Colonic mucosa (tissue), 4 donors: ENCODE measurements around the gene ZNF519. TPM values are rescaled to one million over a fixed set of nuclear protein-coding genes. Genes with fewer than 3 reads are reported as not detected.
"Not testable (repeated sequence)": the region's sequence is repeated elsewhere in the genome, so short reads cannot be mapped to it uniquely, and the experiment has no call there.

Experiments used
- DNase-seq: peaks from one replicate; pipeline ENCODE4 v3.0.0-alpha.2; 2020
- H3K27ac ChIP-seq: fragments of 200-600 bp; one replicate; pipeline ENCODE4 v1.8.0; 2021
- H3K27me3 ChIP-seq: fragments of 200-600 bp; one replicate; pipeline ENCODE4 v1.8.0; 2021
- H3K36me3 ChIP-seq: fragments of 200-600 bp; one replicate; pipeline ENCODE4 v1.8.0; 2021
- H3K4me1 ChIP-seq: fragments of 200-600 bp; one replicate; pipeline ENCODE4 v1.8.0; 2021; ENCODE audit warnings: mild to moderate bottlenecking
- H3K4me3 ChIP-seq: fragments of 200-600 bp; one replicate; pipeline ENCODE4 v1.8.0; 2021
- H3K9ac ChIP-seq, 2 donors: one replicate each; pipeline ENCODE4 v1.7.0; 2013; ENCODE audit warnings: control low read depth in 2 of 2, low read depth in 2 of 2, low read length in 2 of 2
- H3K9me3 ChIP-seq: fragments of 200-600 bp; one replicate; pipeline ENCODE4 v1.8.0; 2021
- intact Hi-C: fragments of 100-400 bp; cut with DNase I; formaldehyde crosslinking; loops from one replicate; pipeline ENCODE4 v1.14.1; 2022
- total RNA-seq, 2 donors: library from RNA; stranded (reverse); fragmentation: NEBNext Ultra II Directional in 1 of 2; extraction: Animal tissue kit (Norgen Biotek cat#: 25700) in 1 of 2; gene quantifications; one replicate each; pipeline ENCODE4 v1.2.1, GENCODE V29; 2021
- donor health status: healthy.
- donor health status: DM: no; HTN: no; CAD: no.
- donor health status: DM: no; HTN: no; CAD: no.

ZNF519 gene
- total RNA-seq, 2 donors from 2014 or later, result 2.8 to 8.9 TPM

DNA sequence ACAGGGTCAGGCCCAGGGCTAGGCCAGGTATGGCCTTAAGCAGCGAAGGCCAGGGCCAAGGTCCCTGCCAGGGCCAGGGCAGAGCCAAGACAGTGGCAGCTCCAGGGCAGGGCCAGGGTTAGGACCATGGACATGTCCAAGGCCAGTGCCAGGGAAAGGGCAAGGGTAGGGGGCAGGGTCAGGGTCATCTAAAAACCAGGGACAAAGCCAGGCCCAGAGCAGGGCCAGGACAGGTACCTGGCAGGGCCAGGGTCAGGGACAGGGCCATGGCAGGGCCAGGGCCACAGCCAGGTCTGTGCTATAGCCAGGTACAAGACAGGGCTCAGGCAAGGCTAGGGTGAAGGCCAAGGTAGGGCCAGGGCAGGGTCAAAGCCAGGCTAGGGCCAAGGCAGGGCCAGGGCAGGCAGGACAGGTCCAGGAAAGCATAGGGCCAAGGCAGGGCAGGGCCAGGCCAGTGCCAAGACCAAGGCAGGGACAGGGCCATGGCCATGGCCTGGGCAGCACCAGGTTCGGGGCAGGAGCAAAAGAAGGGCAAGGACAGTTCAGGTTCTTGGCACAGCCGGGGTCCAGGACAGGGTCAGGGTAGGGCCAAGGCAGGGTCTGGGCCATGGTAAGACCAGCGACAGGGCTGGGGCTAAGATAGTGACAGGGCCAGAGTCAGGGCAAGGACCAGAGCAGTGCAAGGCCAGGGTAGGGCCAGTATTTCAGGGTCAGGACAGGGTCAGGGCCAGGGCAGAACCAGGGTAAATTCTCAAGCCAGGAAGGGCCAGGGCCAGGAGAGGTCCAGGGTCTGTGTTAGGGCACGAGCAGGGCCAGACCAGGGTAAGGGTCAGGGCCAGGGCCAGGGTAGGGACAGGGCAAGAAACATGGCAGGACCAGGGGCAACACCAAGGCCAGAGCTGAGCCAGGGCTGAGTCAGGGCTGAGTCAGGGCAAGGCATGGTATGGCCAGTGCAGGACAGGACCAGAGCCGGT, 40.2 kb upstream of the ZNF519 start:
- H3K4me1 ChIP-seq, intact Hi-C loops, H3K27ac ChIP-seq, H3K9me3 ChIP-seq, H3K36me3 ChIP-seq, DNase-seq, H3K9ac ChIP-seq, H3K27me3 ChIP-seq, H3K4me3 ChIP-seq: not testable (repeated sequence)

- H3K36me3 ChIP-seq, H3K9ac ChIP-seq, H3K9me3 ChIP-seq, intact Hi-C loops, H3K4me1 ChIP-seq, H3K27ac ChIP-seq, H3K4me3 ChIP-seq, DNase-seq, H3K27me3 ChIP-seq: not testable (repeated sequence)
Measured at GRCh38 chr18:14171301-14172141, 39.3 kb upstream of the ZNF519 start.

- H3K9ac ChIP-seq, H3K4me3 ChIP-seq, H3K36me3 ChIP-seq, intact Hi-C loops, H3K4me1 ChIP-seq, H3K9me3 ChIP-seq, H3K27ac ChIP-seq, H3K27me3 ChIP-seq: not testable (repeated sequence)
- peak; percentile 53 for DNase-seq
Measured at GRCh38 chr18:14170367-14171036, 38.3 kb upstream of the ZNF519 start.

- DNase-seq, H3K4me3 ChIP-seq: not testable (repeated sequence)
Measured at GRCh38 chr18:14162915-14163314, 30.7 kb upstream of the ZNF519 start.

DNA sequence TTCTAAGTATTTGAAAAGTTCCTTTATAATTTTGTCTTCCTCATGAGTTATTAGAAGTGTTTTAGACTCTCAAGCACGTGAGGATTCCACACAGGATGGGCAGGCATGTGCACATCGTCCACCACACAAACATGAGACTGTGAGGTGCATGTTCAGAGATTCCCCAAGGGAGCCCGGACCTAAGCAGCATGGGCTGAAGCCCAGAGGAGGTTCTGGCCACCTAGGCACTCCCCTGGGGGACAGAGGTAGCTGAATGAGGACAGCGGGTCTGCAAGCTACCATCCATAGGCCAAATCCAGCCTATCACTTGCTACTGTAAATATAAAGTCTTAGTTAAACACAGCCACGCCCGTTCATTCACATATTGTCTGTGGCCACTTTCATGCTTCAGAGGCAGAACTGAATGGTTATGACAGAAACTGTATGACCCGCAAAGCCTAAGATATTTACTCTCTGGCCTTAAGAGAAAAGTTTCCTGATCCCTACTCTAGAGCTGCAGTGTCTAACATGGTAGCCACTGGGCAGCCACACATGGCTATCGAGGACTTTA, 19.4 kb upstream of the ZNF519 start:
- H3K27ac ChIP-seq, H3K4me3 ChIP-seq, DNase-seq, H3K9ac ChIP-seq, intact Hi-C loops, H3K4me1 ChIP-seq, H3K27me3 ChIP-seq, H3K36me3 ChIP-seq, H3K9me3 ChIP-seq: not testable (repeated sequence)

More at GRCh38 chr18:14162915-14163314, 30.7 kb upstream of the ZNF519 start:
- H3K4me1 ChIP-seq, H3K36me3 ChIP-seq, H3K27me3 ChIP-seq, H3K9ac ChIP-seq, H3K9me3 ChIP-seq, intact Hi-C loops, H3K27ac ChIP-seq: not testable (repeated sequence)

- H3K27me3 ChIP-seq, H3K9me3 ChIP-seq, H3K9ac ChIP-seq, intact Hi-C loops, DNase-seq, H3K27ac ChIP-seq, H3K4me1 ChIP-seq, H3K4me3 ChIP-seq, H3K36me3 ChIP-seq: not testable (repeated sequence)
Measured at GRCh38 chr18:14150766-14151165, 18.5 kb upstream of the ZNF519 start.

DNA sequence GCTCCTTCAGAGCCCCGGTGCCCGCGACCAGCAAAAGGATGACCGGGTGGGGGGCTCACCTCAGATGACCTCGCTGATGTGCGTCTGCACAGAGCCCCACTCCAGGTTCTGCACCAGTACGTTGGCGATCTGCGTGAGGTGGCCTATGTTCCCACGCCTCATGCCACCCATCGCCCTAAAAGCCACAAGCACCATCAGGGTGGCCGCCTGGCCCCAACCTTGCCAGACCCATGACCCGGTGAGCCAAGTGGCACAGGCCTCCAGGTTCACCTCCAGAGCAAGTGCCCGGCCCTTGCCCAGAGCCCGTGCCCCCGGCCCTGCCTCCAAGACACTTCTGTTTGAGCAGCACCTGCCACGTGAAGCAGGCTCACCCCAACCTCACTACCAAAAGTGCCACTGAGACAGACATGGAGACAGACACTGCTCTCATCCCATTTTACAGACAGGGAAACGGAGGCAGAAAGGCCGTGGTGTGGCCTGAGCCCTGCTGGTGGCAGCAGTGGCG, 17.7 kb upstream of the ZNF519 start:
- intact Hi-C loops, H3K27ac ChIP-seq, H3K4me3 ChIP-seq, DNase-seq, H3K27me3 ChIP-seq, H3K36me3 ChIP-seq, H3K9me3 ChIP-seq, H3K4me1 ChIP-seq, H3K9ac ChIP-seq: not testable (repeated sequence)

DNA sequence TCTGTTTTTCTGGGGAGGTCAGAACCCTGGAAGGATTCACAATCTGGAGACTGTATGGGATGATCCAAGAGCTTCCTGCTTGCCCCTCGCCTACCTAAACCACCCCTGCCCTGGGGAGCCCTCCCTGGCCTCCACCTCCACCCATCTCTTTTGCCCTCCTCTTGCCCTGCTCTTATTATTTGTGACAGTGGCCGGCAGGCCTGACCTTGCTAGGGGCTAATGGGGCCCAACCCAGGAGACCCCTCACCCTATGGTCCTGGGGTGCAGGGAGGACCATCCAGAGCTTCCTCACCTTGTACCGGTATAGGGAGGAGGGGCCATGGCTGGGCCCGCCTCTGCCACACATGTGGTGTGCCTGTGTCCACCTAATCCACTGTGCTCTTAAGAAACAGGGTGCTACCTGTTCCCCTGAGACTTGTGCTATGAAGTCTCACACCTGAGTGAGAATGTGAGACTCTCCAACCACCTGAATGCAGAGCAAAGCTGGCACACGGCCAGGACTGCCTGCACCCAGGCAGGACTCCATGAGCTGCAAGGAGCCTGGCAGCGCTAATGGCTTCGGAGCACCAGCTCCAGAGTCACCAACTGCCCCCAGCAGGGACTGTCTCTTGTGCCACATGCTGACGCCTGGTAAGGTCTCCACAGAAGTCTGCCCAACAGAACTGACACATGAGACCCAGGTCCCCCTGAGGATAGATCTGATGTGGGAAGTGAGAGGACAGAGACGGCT, 17.1 kb upstream of the ZNF519 start:
- DNase-seq, H3K9ac ChIP-seq, H3K36me3 ChIP-seq, H3K27ac ChIP-seq, H3K4me1 ChIP-seq, intact Hi-C loops, H3K27me3 ChIP-seq, H3K9me3 ChIP-seq, H3K4me3 ChIP-seq: not testable (repeated sequence)

DNA sequence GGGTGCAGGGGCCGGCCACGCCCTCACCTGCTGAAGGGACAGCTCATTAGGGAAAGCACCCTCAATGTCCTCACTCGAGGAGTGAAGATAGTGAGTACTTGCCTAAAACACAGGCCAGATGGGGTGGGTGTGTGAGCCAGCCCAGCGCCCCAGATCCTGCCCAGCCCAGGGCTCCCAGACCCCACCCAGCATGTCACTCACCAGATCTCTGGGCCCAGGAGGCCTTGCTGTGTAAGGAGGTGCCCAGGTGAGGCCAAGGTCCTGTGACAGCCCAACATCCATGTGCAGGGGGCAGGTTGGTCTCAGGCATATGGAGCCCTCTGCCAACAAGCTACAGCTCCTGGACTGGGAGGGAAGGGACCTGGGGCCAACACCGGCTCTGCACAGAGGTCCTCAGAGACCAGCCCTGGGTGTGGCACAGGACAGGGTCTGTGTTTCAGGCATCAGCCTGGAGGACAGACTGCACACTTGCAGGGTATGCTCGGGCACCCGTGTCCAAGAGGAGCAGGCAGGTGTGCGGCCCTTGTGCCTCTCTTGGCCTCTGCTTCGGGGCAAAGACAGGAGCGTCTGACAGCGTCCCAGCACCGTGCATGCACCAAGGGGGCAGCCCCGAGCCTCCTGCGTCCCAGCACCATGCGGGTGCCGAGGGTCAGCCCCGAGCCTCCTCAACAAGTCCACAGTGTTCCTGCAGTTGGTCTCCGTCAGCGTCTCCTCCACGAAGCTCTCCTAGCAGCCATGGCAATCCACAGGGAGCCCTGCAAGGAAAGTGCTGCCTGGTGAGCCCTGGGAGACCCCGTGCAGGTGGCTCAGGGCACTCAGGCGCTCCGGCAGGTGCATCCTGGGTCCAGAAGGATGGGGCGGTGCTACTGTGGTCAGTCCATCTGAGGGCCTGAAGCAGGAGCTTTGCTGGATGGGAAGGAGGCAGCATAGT, 16.0 kb upstream of the ZNF519 start:
- intact Hi-C loops, H3K9ac ChIP-seq, H3K36me3 ChIP-seq, DNase-seq, H3K9me3 ChIP-seq, H3K4me1 ChIP-seq, H3K27me3 ChIP-seq, H3K4me3 ChIP-seq, H3K27ac ChIP-seq: not testable (repeated sequence)

- H3K27me3 ChIP-seq, H3K4me1 ChIP-seq, H3K9ac ChIP-seq, H3K4me3 ChIP-seq, H3K36me3 ChIP-seq, intact Hi-C loops, H3K27ac ChIP-seq, DNase-seq, H3K9me3 ChIP-seq: not testable (repeated sequence)
Measured at GRCh38 chr18:14146771-14147170, 14.5 kb upstream of the ZNF519 start.

GRCh38 chr18:14145581-14146338, 13.5 kb upstream of the ZNF519 start:
- intact Hi-C loops, H3K36me3 ChIP-seq, H3K27me3 ChIP-seq, DNase-seq, H3K4me1 ChIP-seq, H3K27ac ChIP-seq, H3K9me3 ChIP-seq, H3K4me3 ChIP-seq, H3K9ac ChIP-seq: not testable (repeated sequence)
